Parathyroid adenoma (tissue), 2 donors: Measurements from ENCODE around the gene MYO9A.

ENCODE experiments used
- H2AFZ ChIP-seq: fragments of 300-600 bp; sonication (generic); one replicate; pipeline ENCODE4 v1.7.0; 2017; ENCODE audit warnings: antibody characterized with exemption, mild to moderate bottlenecking
- H3K27ac ChIP-seq: fragments of 300-600 bp; sonication (generic); one replicate; pipeline ENCODE4 v1.7.0; 2017
- H3K27me3 ChIP-seq: fragments of 300-600 bp; sonication (generic); one replicate; pipeline ENCODE4 v1.7.0; 2017; ENCODE audit warnings: low read length; ENCODE audit not compliant: control insufficient read depth, insufficient read depth
- H3K36me3 ChIP-seq: fragments of 300-600 bp; sonication (generic); one replicate; pipeline ENCODE4 v1.7.0; 2017; ENCODE audit warnings: low read length; ENCODE audit not compliant: control insufficient read depth, insufficient read depth
- H3K4me1 ChIP-seq: fragments of 300-600 bp; sonication (generic); one replicate; pipeline ENCODE4 v1.7.0; 2017; ENCODE audit warnings: control low read depth
- H3K4me2 ChIP-seq: fragments of 300-600 bp; sonication (generic); one replicate; pipeline ENCODE4 v1.7.0; 2017; ENCODE audit warnings: low read length
- H3K4me3 ChIP-seq: fragments of 300-600 bp; sonication (generic); one replicate; pipeline ENCODE4 v1.7.0; 2017; ENCODE audit warnings: low read depth, low read length
- H3K79me2 ChIP-seq: fragments of 300-600 bp; sonication (generic); one replicate; pipeline ENCODE4 v1.7.0; 2017; ENCODE audit warnings: control low read depth
- H3K9ac ChIP-seq: fragments of 300-600 bp; sonication (generic); one replicate; pipeline ENCODE4 v1.7.0; 2017; ENCODE audit warnings: mild to moderate bottlenecking
- H3K9me3 ChIP-seq: fragments of 300-600 bp; sonication (generic); one replicate; pipeline ENCODE4 v1.7.0; 2017; ENCODE audit warnings: low read length; ENCODE audit not compliant: control insufficient read depth
- TF ChIP-seq, protein P1 (sequence below): fragments of 300-600 bp; sonication (generic); IDR thresholded peaks from one replicate; pipeline ENCODE4 v1.7.0; 2017; ENCODE audit warnings: antibody characterized with exemption, mild to moderate bottlenecking
- donor health status: primary hyperparathyroidism.

MYO9A gene

DNA sequence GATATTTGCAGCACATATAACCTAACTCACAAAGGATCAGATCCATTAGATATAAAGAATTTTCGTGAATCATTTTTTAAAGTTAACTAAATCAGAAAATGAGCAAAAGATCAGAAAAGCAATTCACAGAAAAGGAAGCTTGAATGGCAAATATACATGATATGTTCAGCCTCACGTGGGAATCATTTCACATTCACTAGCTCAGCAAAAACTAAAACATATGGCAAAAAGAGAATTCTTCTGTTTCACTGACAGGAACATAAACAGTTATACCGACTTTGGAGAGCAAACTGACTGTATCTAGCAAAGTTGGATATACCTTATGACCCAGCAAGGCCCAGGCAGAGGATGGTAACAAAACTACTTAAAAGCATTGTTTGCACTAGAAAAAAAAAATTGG, 341.6 kb downstream of the MYO9A start:
- no peaks in the 10 kb centered on the region for H3K4me1 ChIP-seq
- no peaks in the 10 kb centered on the region for H3K27me3 ChIP-seq

DNA sequence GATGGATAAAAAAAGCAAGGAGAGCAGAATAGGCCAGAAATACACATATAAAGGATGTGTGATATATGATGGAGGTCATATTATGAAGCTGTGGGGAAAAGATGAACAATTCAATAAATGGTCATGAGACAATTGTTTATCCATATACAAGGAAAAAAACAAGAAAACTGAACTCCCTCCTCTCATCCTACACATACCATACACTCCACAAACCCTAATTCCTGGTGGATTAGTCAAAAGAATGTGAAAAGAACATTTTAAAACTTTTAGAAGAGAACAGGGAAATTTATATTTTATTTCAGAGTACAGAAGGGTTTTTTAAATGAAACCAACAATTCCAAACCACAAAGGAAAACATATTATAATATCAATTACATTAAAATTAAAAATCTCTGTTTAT, 342.1 kb downstream of the MYO9A start:
- Histone ChIP-seq H3K9ac (no peak overlapping the region), H3K79me2 (no peaks in the 10 kb centered on the region), H3K9me3 (no peaks in the 10 kb centered on the region), H3K27ac (no peak overlapping the region), H3K4me1 (no peaks in the 10 kb centered on the region), H2AFZ (no peak overlapping the region), H3K4me3 (no peak overlapping the region), H3K36me3 (no peaks in the 10 kb centered on the region), H3K4me2 (no peak overlapping the region), H3K27me3 (no peaks in the 10 kb centered on the region)
- TF ChIP-seq, protein P1, sequence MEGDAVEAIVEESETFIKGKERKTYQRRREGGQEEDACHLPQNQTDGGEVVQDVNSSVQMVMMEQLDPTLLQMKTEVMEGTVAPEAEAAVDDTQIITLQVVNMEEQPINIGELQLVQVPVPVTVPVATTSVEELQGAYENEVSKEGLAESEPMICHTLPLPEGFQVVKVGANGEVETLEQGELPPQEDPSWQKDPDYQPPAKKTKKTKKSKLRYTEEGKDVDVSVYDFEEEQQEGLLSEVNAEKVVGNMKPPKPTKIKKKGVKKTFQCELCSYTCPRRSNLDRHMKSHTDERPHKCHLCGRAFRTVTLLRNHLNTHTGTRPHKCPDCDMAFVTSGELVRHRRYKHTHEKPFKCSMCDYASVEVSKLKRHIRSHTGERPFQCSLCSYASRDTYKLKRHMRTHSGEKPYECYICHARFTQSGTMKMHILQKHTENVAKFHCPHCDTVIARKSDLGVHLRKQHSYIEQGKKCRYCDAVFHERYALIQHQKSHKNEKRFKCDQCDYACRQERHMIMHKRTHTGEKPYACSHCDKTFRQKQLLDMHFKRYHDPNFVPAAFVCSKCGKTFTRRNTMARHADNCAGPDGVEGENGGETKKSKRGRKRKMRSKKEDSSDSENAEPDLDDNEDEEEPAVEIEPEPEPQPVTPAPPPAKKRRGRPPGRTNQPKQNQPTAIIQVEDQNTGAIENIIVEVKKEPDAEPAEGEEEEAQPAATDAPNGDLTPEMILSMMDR, result no peak

More for the DNA sequence above, 341.6 kb downstream of the MYO9A start:
- no peaks in the 10 kb centered on the region for H3K36me3 ChIP-seq
- no peak overlapping the region for H2AFZ ChIP-seq
- no peak overlapping the region for H3K9ac ChIP-seq
- TF ChIP-seq, protein P1, result no peak
- H3K4me2 ChIP-seq, result no peak overlapping the region
- no peaks in the 10 kb centered on the region for H3K79me2 ChIP-seq
- no peak overlapping the region for H3K4me3 ChIP-seq
- H3K9me3 ChIP-seq, result no peaks in the 10 kb centered on the region
- H3K27ac ChIP-seq, result no peak overlapping the region

DNA sequence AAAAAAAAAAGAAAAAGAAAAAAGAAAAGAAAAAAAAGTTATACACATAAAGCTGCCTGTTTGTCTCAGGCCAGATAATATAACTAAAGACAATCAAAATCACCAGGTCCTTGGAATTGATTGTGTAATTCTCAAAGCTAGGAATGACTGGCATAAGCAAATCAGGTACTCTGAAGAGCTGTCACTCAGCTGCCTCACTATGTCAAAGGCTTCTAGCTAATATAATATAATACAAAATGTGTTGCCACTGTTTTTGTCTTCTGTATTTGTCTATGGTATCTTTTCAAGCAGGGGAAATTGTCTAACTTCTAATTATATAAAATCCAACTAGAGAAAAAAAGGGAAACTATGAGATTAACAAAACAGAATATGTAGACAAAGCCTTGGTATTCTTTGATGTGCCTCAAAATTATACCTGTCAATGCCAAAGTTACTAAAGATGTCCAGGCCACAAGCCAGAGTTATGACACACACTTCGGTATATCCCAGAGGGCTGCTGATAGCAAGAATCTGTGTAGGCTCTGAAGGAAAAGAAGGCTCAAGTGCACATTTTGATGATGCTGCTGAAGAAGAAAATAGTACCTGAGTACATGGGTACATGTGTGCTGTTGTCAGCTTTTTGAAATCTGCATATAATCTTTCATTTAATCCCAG, 344.6 kb downstream of the MYO9A start:
- Histone ChIP-seq H3K4me3 (no peak overlapping the region), H2AFZ (no peak overlapping the region), H3K36me3 (no peaks in the 10 kb centered on the region), H3K27ac (no peak overlapping the region), H3K4me1 (no peaks in the 10 kb centered on the region), H3K4me2 (no peak overlapping the region), H3K9ac (no peak overlapping the region), H3K9me3 (no peaks in the 10 kb centered on the region), H3K79me2 (no peaks in the 10 kb centered on the region), H3K27me3 (no peaks in the 10 kb centered on the region)
- TF ChIP-seq, protein P1, result no peak
